Measurements from ENCODE around the gene SLC14A1.

GRCh38 chr18:45753286-45753685 lies 29.3 kb downstream of the SLC14A1 start:
- TF ChIP-seq SUZ12 (IDR thresholded peaks at IDR 0.05; ENCODE audit: extremely low read depth, insufficient read depth, insufficient read length) (no peak), YY1 (IDR thresholded peaks at IDR 0.05; ENCODE audit: insufficient read depth, insufficient read length) (no peak)

Data from NT2/D1 (cell line).